Lower leg skin (tissue), 3 donors: ENCODE results near the gene PNKP.

ENCODE experiments used
- POLR2A ChIP-seq, 2 donors: fragments of 450-650 bp; IDR thresholded peaks; one replicate each; pipeline ENCODE4 v1.6.1; 2016 to 2017; ENCODE audit warnings: antibody characterized with exemption in 2 of 2, mild to moderate bottlenecking in 1 of 2, moderate library complexity in 1 of 2
- TF ChIP-seq, protein P1 (sequence below), 3 donors: fragments of 450-650 bp; IDR thresholded peaks; one replicate each; pipeline ENCODE4 v1.5.1; 2016; ENCODE audit warnings: antibody characterized with exemption in 3 of 3, mild to moderate bottlenecking in 3 of 3, moderate library complexity in 2 of 3

DNA sequence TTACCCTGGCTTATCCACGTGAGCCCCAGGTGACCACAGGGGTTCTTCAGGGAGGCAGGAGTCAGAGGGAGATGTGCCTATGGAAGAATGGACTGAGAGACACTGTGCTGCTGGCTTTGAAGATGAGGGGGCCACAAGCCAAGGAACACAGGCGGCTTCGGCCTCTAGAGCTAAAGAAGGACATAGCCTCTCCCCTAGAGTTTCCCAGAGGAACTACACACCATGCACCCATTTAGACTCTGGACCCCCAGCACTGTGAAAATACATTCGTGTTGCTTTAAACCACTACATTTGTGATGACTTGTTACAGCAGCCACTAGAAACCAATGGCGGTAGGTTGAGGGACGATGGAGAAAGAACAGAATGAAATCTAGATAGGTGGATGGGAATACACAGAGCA, 47.9 kb upstream of the PNKP start:
- TF ChIP-seq POLR2A (IDR thresholded peaks at IDR 0.05): no peak
- TF ChIP-seq, protein P1, sequence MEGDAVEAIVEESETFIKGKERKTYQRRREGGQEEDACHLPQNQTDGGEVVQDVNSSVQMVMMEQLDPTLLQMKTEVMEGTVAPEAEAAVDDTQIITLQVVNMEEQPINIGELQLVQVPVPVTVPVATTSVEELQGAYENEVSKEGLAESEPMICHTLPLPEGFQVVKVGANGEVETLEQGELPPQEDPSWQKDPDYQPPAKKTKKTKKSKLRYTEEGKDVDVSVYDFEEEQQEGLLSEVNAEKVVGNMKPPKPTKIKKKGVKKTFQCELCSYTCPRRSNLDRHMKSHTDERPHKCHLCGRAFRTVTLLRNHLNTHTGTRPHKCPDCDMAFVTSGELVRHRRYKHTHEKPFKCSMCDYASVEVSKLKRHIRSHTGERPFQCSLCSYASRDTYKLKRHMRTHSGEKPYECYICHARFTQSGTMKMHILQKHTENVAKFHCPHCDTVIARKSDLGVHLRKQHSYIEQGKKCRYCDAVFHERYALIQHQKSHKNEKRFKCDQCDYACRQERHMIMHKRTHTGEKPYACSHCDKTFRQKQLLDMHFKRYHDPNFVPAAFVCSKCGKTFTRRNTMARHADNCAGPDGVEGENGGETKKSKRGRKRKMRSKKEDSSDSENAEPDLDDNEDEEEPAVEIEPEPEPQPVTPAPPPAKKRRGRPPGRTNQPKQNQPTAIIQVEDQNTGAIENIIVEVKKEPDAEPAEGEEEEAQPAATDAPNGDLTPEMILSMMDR (IDR thresholded peaks at IDR 0.05): no peak
